GM10847 (cell line): Measurements from ENCODE around the gene DVL2.

Experiments
- POLR2A ChIP-seq: IDR thresholded peaks from 2 replicates; pipeline ENCODE4 v1.6.1; 2011; ENCODE audit not compliant: insufficient read length; ENCODE audit errors: extremely low read depth

DVL2 gene

GRCh38 chr17:7234083-7234951 lies at the start of gene DVL2:
Gene DVL2, minus strand, starts transcription at chr17:7234517. Its CDS starts 255 bp downstream, at chr17:7234262.
- no peak for TF ChIP-seq POLR2A

- TF ChIP-seq POLR2A: no peak
These were observed 49.3 kb upstream of the DVL2 start for GRCh38 chr17:7283471-7284216.

GRCh38 chr17:7282752-7283321 lies 48.5 kb upstream of the DVL2 start:
- TF ChIP-seq POLR2A: no peak

- TF ChIP-seq POLR2A: no peak
These were observed 47.8 kb upstream of the DVL2 start for GRCh38 chr17:7281953-7282751.

- no peak for TF ChIP-seq POLR2A
These were observed 47.0 kb upstream of the DVL2 start, which contains the start of gene SLC2A4 for GRCh38 chr17:7281074-7281952. Gene SLC2A4, plus strand, starts transcription at chr17:7281718. Its CDS starts 217 bp downstream, at chr17:7281935.

- TF ChIP-seq POLR2A: no peak
These were observed 46.3 kb upstream of the DVL2 start for GRCh38 chr17:7280519-7281073.

GRCh38 chr17:7279448-7279847 lies 45.1 kb upstream of the DVL2 start:
- TF ChIP-seq POLR2A: no peak

- TF ChIP-seq POLR2A: no peak
These were observed 32.5 kb upstream of the DVL2 start for GRCh38 chr17:7266784-7267183.

- TF ChIP-seq POLR2A: no peak
These were observed 29.4 kb upstream of the DVL2 start for GRCh38 chr17:7263801-7264078.

GRCh38 chr17:7262935-7263800 lies 28.9 kb upstream of the DVL2 start:
- TF ChIP-seq POLR2A: no peak

GRCh38 chr17:7262192-7262934 lies 28.0 kb upstream of the DVL2 start, which contains the start of gene CLDN7:
Gene CLDN7, minus strand, starts transcription at chr17:7262478. Its CDS starts 435 bp downstream, at chr17:7262043.
- TF ChIP-seq POLR2A: no peak
